HG03439 (cell line): ENCODE results near the gene RASSF8.

Experiments
- ATAC-seq: cut with Tn5 transposase; IDR thresholded peaks from one replicate; pipeline ENCODE4 v1.9.1; 2021; ENCODE audit warnings: mild to moderate bottlenecking, moderate library complexity; ENCODE audit not compliant: unreplicated experiment

RASSF8 gene

DNA sequence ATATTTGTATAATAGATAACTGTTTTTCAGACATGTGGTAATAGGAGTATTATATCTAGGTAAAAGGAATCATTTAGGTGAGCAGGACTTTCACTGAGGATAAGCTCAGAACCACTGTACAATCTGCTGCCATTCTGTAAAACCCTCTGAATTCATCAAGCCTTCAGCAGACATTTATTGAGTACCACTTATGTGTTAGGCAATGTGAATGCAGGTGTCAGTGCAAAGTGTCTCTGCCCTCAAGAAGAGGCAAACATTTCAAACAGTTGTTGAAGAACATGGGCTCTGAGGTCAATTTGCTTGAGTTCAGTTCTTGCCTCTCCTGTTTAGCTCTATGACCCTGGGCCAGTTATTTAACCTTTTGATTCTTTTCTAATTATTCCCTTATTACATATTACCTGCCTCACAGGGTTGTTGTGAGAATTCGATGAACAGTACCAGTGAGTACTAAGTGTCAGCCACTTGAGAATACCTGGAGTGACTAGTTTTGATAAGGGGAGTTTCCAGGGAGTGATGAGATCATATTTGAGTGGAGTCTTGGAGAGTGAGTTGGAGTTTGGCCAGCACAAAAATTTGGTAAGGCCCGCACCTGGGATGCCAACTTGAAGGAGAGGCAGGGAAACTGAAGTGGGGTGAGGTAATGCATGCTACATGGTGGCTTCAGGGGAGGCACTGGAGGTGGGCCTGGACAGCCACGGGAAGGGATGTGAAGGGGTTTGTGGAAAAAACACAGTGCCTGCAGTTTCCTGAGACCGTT, 33.7 kb downstream of the RASSF8 start:
- no peak for ATAC-seq

DNA sequence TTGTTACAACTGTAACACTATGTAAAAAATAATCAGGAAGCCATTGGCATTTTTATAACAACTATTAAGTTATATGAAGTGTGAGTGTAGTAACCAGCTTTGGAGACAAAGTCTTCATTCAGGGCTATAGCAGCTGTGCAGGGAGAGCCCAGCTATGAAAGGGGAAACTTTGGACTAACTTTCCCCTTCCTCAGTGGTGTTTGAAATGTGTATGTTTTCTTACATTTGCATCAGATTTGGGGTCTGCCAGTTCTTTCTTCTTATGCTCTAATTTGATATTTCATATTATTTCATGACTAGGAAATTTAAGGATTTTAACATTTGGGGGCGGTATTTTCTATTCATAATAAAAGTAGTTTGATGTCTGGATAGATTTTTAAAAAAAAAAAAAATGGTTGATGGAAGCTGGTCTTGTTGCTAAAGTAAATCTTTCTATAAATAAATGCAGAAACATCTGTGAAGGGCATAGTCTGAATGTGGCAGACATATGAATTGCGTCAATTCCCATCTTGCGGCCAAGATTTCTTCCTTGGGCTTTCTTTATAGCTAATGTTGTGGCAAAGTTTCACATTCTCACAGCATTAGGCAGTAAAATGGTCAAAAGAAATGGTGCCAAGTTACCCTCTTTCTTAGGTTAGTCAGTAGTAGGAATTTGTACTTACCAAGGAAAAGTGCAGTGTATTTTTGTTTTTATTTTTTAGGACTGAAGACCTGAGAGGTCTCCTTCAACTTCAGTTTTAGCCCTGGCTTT, 35.6 kb downstream of the RASSF8 start:
- no peak for ATAC-seq

DNA sequence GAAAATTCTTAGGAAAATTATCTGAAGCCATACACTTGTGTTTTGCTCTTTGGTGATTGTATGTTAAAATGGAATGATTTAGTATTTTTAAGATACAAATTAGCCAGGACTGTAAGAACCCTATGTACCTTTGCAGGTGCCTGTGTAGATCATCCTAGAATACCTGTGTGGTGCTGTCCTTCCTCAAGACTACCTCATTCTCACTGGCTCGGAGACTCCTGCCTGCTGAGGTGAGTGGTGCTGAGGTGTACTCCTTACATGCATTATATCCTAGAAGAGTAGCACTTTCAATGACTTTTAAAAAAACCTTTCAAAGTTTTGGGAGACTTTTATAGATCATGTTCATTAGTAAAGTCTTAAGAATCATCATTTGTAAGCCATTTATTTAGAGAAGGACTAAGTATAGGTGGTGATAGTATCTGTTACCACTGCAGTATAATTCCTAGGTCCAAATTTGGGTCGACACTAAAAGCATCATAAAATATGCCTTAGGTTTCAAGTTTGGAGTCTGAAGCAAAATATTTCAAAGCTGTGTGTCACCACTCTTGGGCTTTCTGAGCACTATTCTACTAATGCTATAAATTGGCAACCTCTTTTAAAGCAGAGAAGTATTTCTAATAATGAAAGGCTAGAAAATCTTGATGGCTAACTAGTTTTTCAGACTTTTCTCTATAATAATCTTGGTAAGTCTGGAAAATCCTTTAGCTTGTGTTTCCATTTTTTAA, 36.6 kb downstream of the RASSF8 start:
- no peak for ATAC-seq

DNA sequence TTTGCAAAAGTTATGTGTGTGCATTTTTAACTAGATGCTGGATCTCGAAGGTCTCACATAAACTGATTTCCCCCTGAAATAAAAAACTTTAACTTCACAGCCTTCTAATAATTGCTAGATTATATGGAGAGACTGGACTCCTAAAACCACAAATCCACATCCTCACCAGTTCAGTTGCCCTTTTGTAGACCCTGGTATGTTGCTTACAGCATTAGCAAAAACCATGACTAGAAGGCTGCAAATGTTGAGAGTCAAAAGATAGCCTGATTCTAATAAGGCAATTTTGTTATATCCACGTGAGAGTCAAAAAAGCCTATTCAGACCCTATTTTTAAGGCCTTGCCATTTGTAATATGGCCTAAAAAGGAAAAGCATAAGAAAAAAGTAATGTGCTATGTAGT, 37.4 kb downstream of the RASSF8 start:
- no peak for ATAC-seq

DNA sequence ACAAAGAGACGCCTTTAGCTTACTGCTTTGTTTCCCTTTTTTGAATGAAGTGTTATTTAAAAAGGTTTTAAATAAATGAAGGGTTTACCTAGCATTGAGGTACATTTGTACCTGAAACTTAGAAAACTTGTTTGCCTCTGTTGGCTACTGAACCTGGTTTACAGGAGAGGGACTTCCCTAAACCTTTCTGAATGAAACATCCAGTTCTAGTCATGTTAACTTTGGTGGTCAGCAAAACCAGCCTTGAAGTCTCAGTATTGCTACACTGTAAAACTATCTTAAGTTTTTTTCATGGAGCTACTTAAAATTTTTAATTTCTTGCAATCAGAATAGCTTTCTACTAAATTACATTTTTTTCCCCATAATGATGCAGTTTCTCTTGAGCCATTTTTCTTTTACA, 38.2 kb downstream of the RASSF8 start:
- no peak for ATAC-seq

DNA sequence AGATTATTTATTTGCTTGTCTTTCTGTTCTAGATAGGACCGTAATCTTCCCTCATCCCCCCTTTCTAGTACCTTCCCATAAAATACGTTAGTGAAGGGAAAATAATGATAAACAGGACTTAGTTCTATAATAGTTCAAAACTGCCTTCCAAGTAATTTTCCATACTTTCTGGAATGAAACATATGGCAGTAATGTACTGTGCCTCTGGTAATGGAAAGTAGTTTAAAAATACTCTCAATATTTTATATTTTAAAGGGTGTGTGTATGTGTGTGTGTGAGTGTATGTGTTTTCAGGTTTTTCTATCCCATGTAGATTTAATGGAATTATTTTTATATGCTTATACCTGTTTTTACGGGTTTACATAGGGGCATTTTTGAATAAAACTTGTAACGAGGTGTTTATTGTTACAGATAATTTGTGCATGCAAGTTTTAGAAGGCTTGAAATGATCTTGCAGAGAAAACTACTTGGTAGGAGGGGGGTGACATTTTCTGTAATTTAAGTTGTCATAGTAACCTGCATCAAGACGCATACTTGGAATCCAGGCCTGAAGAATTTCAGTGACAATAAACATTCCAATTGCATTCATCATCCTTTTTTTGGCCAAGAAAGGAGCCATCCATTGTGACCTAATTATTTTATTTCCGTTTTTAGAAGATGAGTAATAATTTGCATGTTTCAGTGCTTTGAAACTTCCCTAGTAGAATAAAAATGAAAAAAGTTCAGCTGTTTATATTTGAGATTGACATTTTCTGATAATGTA, 38.9 kb downstream of the RASSF8 start:
- ATAC-seq: no peak

DNA sequence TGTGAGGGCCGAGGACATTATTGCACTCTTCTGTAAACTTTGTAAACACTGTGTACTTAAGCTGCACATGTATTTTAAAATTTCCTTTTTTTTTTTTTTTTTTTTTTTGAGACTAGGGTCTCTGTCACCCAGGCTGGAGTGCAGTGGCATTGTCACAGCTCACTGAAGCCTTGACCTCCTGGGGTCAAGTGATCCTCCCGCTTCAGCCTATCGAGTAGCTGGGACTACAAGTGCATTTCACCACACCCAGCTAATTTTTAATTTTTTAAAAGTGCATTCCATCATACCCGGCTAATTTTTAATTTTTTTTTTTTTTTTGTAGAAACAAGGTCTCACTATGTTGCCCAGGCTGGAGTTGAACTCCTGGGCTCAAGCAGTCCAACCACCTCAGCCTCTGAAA, 42.4 kb downstream of the RASSF8 start:
- ATAC-seq: no peak

DNA sequence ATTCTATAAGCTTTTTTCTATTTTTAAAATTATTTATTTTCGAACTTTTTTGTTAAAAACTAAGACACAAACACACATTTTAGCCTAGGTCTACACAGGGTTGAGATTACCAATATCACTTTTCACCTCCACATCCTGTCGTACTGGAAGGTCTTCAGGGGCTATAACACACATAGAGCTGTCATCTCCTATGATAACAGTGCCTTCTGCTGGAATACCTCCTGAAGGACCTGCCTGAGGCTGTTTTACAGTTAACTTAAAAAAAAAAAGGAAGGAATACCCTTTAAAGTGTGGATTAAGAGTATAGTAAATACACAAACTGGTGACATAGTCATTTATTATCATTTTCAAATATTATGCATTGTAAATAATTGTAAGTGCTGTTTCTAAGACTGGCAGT, 43.0 kb downstream of the RASSF8 start:
- ATAC-seq: no peak

DNA sequence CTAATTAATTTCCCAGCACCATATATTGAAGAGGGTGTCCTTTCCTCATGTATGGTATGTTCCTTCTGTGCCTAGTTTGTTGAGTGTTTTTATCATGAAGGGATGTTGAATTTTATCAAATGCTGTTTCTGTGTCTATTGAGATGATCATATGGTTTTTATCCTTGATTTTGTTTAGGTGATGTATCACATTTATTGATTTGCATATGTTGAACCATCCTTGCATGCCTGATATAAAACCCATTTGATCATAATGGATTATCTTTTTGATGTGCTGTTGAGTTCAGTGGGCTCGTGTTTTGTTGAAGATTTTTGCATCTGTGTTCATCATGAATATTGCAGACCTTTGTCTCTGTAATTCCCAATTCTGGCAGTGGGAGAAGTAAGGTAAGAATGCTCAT, 44.6 kb downstream of the RASSF8 start:
- no peak for ATAC-seq

DNA sequence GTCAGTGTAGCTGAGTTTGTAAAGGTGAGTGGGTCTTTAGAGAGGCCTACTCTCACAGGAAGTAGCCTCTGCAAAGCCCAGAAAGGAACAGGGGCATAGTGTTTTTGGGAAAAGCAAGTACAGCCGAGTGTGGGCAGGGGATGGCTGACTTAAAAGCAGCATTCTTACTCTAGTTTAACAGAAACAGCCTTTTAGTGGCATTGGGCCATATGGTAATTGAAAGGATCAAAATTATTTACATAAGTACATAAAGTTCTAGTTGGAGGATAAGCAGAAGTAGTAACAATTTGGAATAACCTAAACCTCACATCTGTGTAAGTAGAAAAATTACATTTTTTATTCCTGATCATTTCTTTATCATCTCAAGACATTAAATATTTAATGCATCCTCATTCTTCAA, 49.1 kb downstream of the RASSF8 start:
- no peak for ATAC-seq

DNA sequence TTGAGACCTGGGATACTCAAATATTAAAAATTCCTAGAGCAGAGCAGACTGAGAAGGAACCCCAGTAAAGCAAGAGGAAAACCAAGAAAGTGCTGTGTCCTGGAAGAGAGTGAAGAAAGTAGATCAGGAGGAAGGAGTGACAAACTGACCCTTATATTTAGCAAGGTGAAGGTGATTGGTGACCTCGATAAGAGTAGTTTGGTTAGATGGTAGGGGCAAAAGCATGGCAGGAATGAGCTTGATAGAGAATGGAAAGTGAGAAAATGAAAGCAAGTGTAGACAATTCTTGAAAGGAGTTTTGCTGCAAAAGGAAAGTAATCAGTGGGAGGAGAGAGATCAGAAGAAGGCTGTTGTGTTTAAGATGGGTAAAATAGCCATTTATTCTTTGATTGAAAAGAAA, 51.1 kb downstream of the RASSF8 start:
- no peak for ATAC-seq

DNA sequence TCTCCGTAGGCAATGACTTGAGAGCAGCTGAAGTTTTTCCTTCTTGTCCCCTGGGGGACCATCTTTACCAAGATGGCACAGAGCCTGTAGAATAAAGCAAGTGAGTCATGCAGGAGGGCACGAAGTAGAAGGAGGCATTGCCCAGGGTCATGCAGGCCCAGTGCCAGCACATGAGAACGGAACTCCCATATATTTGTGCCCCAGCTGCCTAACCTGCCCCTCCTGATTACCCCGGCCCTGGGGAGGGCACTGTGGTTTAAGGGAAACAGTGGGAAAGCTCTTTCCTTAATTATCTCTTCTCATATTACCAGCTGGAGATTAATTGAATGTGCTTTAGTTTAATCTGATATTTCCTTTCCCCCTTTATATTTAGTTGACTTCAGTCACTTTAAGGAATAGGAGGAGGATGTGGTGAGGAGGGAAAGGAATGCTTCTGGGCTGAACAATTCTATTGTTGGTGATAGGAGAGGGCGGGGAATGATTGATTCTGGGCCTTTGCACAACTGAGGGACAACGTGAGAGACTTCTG, 51.9 kb downstream of the RASSF8 start:
- ATAC-seq: no peak

DNA sequence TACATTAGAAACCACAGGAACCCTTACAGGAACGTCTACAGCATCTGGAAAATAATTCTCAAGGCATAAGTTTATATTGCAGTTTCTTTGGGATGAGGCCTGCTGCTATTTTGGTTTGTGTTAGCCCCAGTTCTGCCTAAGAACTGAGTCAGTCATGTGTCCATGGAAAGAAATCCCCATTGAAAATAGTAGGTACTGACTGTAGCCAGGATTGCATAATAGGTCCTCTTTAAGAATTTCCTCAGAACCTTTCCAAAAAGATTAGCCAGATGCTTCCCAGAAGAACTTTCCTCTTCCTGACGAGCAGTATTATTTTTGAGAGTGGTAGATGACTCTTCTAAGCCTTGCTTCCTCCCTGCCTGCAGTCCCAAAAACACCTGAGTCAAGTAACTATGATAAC, 52.6 kb downstream of the RASSF8 start:
- ATAC-seq: no peak

DNA sequence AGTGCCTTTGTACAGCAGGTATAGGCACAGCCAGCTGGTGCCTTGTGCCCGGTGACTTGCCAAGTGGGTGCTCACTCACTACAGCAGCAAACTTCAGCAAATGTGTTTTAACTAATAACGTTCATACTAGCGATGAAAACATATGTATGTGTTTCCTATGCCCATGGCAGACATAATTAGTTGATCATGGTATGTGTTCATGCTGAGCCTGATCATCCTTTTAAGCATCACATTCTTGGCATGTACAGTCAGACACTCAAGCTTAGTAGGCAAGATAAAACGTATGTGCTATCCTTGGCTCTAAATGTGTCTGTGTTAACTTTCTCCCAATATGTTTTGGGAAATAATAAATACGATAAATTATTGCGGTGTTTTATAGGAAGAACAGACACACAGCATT, 55.6 kb downstream of the RASSF8 start:
- ATAC-seq: no peak

DNA sequence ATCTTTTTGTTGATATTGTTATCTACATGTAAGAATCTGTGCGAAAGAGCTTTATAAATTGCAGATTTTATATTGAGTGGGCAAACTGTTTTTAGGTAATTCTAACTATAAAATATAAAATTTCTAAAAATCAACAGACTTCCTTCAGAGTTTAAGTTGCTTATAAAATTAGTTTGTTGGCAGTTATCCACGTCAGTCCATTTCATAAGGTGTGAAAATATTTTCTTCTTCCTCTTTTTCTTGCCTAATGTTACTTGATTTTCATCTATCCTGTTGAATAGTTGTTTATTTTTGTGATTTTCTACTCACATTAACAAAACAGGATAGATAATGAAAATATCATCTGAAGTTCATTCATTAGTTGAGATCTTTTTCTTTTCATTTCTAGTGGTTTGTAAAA, 58.0 kb downstream of the RASSF8 start:
- no peak for ATAC-seq

DNA sequence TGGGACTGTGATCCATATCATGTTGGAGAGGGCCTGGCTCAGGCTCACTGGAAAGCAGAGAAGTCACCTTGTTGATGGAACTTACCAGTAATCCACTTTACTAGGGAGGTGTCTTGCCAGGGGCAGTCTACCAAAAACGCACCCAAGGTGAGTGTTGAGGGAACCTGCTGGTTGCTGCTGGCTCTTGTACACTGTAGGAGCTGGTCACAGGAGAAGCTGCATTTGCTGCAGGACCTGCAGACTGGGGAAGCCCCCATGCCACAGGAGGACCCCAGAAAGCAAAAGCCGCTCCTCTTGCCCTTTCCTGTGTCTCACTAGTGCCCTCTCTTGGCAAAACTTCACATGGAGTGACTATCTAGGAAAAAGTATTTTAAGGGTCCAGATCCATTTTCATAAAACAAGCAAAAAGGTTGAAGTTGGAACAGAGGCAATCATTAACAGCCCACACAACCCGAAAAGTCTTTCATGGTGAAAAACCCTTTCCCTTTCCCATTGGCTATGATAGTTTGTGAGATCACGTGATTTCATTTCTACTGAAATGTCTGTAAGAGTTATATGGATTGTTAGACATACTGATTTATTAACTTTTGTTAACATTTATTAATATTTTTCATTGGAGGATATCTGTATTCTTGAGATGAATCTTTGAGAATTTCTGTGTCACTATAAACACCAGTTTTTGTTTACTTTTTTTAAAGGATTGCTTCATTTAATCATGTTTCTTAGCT, 59.2 kb downstream of the RASSF8 start:
- ATAC-seq: no peak

DNA sequence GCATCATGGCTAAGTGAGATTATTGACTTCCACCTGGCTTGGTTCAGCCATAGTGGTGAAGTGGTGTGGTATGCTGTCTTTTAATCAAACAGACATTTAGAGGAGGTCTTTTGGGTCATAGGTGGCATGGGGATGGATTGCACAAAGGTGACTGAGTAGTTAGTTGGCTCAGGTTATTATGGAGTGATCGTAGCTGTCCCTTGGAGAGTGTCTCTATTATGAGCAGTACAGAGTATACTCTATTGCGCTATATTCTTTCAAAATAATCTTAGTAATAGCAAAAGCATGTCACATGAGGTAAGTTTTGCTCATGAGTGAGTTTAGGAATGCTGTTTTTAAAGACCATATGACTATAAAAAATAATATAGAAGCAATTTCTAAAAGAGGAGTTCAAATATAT, 60.4 kb downstream of the RASSF8 start:
- no peak for ATAC-seq

DNA sequence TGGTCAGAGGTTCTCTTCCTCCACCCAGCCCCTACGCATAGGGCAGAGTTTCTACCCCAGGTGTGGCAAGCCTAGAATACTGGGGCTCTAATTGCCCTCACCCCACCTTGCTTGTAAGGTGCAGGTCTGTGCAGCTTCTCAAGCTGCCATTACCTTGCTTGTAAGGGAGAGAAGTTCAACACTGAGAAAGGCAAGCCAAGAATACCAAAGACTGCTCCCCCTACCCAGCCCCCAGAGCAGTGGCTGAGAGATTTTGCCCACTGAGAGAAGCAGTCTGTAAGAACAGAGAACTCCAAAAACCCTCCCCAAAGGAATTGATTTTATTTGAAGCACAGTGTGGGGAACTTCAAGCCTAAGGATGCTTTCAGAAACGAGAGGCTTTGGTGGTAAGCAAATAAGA, 63.1 kb downstream of the RASSF8 start:
- ATAC-seq: no peak

DNA sequence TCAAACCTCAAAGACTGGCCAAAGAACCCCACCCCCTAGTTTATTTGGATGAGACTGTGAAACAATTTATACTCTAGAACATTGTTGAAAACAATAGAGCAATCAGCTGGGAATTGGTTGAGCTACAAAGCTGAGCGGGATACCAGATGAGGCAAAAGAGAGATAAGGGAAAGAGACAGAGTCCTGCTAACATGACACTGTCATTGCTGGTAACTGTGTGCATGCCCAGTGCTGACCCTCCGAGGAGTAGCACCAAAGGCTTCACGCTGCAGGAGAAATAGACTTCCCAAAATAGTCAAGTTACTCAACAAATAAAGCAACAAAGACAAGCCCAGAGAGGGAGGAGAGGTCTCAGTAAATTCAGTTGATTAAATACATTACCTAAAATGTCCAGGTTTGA, 63.6 kb downstream of the RASSF8 start:
- no peak for ATAC-seq

DNA sequence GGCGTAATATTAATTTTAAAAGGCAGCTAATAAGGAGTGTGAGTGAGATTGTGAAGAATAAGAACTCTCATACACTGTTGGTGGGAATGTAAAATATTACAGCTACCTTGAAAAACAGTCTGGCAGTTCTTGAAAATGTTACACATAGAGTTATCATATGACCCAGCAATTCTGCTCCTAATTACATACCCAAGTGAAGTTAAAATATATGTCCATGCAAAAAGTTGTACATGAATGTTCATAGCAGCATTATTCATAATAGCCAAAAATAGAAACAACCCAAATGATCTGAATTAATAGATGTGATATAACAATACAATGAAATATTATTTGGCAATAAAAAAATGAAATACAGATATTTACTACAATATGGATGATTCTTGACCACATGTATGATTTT, 68.2 kb downstream of the RASSF8 start:
- ATAC-seq: no peak
